PC-9 (cell line): Measurements from ENCODE around the gene LHX4. TPM values are rescaled to one million over a fixed set of nuclear protein-coding genes. Genes with fewer than 3 reads are reported as not detected.

Experiments used
- BruUV-seq: library from RNA; stranded (reverse); fragments of 400-500 nt; replicated peaks from 2 replicates; lab custom pipeline; 2021; lab: Mats Ljungman, UMichigan
- CTCF ChIA-PET: fragments of 300-600 bp; sonication (Branson Sonifier 250); formaldehyde crosslinking; loops from one replicate; lab custom pipeline; 2022; ENCODE audit warnings: antibody characterized with exemption; lab: Charles Lee
- POLR2A ChIA-PET: fragments of 300-600 bp; sonication (Branson Sonifier 250); formaldehyde crosslinking; loops from one replicate; lab custom pipeline; 2022; ENCODE audit warnings: antibody characterized with exemption; ENCODE audit not compliant: unreplicated experiment; lab: Charles Lee
- DNase-seq, 2 experiments: peaks; one replicate each; pipeline versions ENCODE4 v3.0.0 to v3.0.0-alpha.2; 2015 to 2022; ENCODE audit warnings: mixed read lengths in 1 of 2
- H2AFZ ChIP-seq: fragments of 200-600 bp; sonication (generic); 2 replicates; pipeline ENCODE4 v1.8.1; 2017; ENCODE audit warnings: antibody characterized with exemption
- H3F3A ChIP-seq: fragments of 200-600 bp; sonication (generic); 2 replicates; pipeline ENCODE4 v1.8.1; 2017; ENCODE audit warnings: antibody characterized with exemption, mild to moderate bottlenecking, low read depth; ENCODE audit not compliant: insufficient read depth
- H3K27ac ChIP-seq: fragments of 200-600 bp; sonication (generic); 2 replicates; pipeline ENCODE4 v1.6.1; 2016; ENCODE audit warnings: mixed run types
- H3K27me3 ChIP-seq: fragments of 200-600 bp; sonication (generic); 2 replicates; pipeline ENCODE4 v1.6.1; 2016; ENCODE audit warnings: low read depth, mixed run types; ENCODE audit not compliant: insufficient read depth
- H3K36me3 ChIP-seq: fragments of 200-600 bp; sonication (generic); 2 replicates; pipeline ENCODE4 v1.6.1; 2016; ENCODE audit warnings: low read depth, mixed run types
- H3K4me1 ChIP-seq: fragments of 200-600 bp; sonication (generic); replicated peaks from 2 replicates; pipeline ENCODE4 v1.6.1; 2016; ENCODE audit warnings: mixed run types; ENCODE audit not compliant: insufficient read depth
- H3K4me2 ChIP-seq: fragments of 200-600 bp; sonication (generic); 2 replicates; pipeline ENCODE4 v1.6.1; 2017; ENCODE audit warnings: mixed run types
- H3K4me3 ChIP-seq: fragments of 200-600 bp; sonication (generic); 2 replicates; pipeline ENCODE4 v1.6.1; 2016; ENCODE audit warnings: mixed run types
- H3K79me2 ChIP-seq: fragments of 200-600 bp; sonication (generic); 2 replicates; pipeline ENCODE4 v1.6.1; 2017; ENCODE audit warnings: low read depth, mixed run types
- H3K9me2 ChIP-seq: fragments of 200-600 bp; sonication (generic); 2 replicates; pipeline ENCODE4 v1.8.1; 2017; ENCODE audit warnings: mild to moderate bottlenecking; ENCODE audit not compliant: insufficient read depth
- H3K9me3 ChIP-seq: fragments of 200-600 bp; sonication (generic); 2 replicates; pipeline ENCODE4 v1.8.1; 2016; ENCODE audit warnings: low read depth; ENCODE audit not compliant: insufficient read depth
- H4K20me1 ChIP-seq: fragments of 200-600 bp; sonication (generic); 2 replicates; pipeline ENCODE4 v1.8.1; 2017; ENCODE audit not compliant: insufficient read depth
- CTCF ChIP-seq: fragments of 200-600 bp; sonication (generic); conservative IDR thresholded peaks from 2 replicates; pipeline ENCODE4 v1.6.1; 2017; ENCODE audit warnings: mixed run types, antibody characterized with exemption, mild to moderate bottlenecking, moderate library complexity
- EZH2 ChIP-seq: fragments of 200-600 bp; sonication (generic); IDR thresholded peaks from 2 replicates; pipeline ENCODE4 v1.8.0; 2017; ENCODE audit warnings: antibody characterized with exemption, low read depth
- intact Hi-C: fragments of 100-400 bp; cut with micrococcal nuclease; formaldehyde crosslinking; loops from one replicate; pipeline ENCODE4 v1.10.0; 2022; ENCODE audit not compliant: unreplicated experiment
- total RNA-seq: library from RNA; stranded (reverse); gene quantifications from 2 replicates; pipeline ENCODE4 v1.2.3, GENCODE V29; 2021

The LHX4 gene
- total RNA-seq, 1 experiment from 2014 or later, result 0.28 TPM

- Histone ChIP-seq H4K20me1 (no peaks in the 10 kb centered on the region), H3K4me2 (no peak overlapping the region), H3K79me2 (no peaks in the 10 kb centered on the region), H3K36me3 (no peaks in the 10 kb centered on the region), H3K4me3 (no peak overlapping the region), H2AFZ (no peak overlapping the region), H3K27me3 (no peaks in the 10 kb centered on the region), H3K4me1 (no peaks in the 10 kb centered on the region), H3K9me2 (no peaks in the 10 kb centered on the region), H3F3A (no peaks in the 10 kb centered on the region), H3K9me3 (no peaks in the 10 kb centered on the region), H3K27ac (no peak overlapping the region)
- ChIA-PET CTCF (no interaction called here), POLR2A (no interaction called here)
- intact Hi-C loops, result no loop called here
- BruUV-seq, result no TSS peak
- no peak for DNase-seq
- TF ChIP-seq EZH2, result no peak
- TF ChIP-seq CTCF, result no peak
These were observed 50.6 kb downstream of the LHX4 start for GRCh38 chr1:180280617-180281016.

DNA sequence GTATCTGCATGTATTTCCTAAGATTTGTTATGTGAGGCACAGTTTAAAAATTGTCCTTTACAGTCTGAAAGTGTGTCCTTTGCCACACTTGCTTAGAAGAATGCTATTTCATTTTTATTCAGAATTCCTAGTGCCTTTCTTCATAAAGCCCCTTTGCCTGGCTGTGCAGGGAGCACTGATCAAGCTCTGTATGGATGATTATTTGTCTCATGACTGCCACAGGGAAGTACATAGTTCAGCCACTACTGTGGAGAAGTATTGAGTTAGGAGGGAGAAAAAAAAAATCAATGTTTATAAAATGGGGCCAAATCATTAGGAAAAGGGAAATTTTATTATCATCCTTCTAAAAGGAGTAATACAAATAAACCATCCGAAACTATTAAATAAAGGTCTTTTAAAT is 51.4 kb downstream of the LHX4 start:
- intact Hi-C loops, result no loop called here
- no peak for TF ChIP-seq CTCF
- no peak for TF ChIP-seq EZH2
- no peaks in the 10 kb centered on the region for H3K27me3 ChIP-seq
- H3K9me2 ChIP-seq, result no peaks in the 10 kb centered on the region
- POLR2A ChIA-PET, result no interaction called here
- no peak overlapping the region for H2AFZ ChIP-seq
- no TSS peak for BruUV-seq
- no peaks in the 10 kb centered on the region for H3K9me3 ChIP-seq
- H3K4me3 ChIP-seq, result no peak overlapping the region
- no peaks in the 10 kb centered on the region for H3K79me2 ChIP-seq
- H3K36me3 ChIP-seq, result 0 out of 2 replicates have a peak, but pooled peaks cover under 1% of the 10 kb centered on the region
- no peak overlapping the region for H3K4me2 ChIP-seq
- H3K4me1 ChIP-seq, result no peaks in the 10 kb centered on the region
- CTCF ChIA-PET, result no interaction called here
- no peak for DNase-seq
- H3F3A ChIP-seq, result no peaks in the 10 kb centered on the region
- H3K27ac ChIP-seq, result no peak overlapping the region
- no peaks in the 10 kb centered on the region for H4K20me1 ChIP-seq

- Histone ChIP-seq H3K79me2 (no peaks in the 10 kb centered on the region), H4K20me1 (no peaks in the 10 kb centered on the region), H3K27ac (no peak overlapping the region), H3K9me2 (no peaks in the 10 kb centered on the region), H3K4me3 (no peak overlapping the region), H3K9me3 (no peaks in the 10 kb centered on the region), H3F3A (no peaks in the 10 kb centered on the region), H3K27me3 (no peaks in the 10 kb centered on the region), H2AFZ (no peak overlapping the region), H3K4me1 (no peaks in the 10 kb centered on the region), H3K36me3 (peaks cover 7% of the 10 kb centered on the region; the same call in 1 of the 2 replicates), H3K4me2 (no peak overlapping the region)
- ChIA-PET CTCF (no interaction called here), POLR2A (no interaction called here)
- intact Hi-C loops, result no loop called here
- TF ChIP-seq CTCF (no peak), EZH2 (no peak)
- no peak for DNase-seq
- no TSS peak for BruUV-seq
These were observed 52.5 kb downstream of the LHX4 start for GRCh38 chr1:180282401-180283044.
